Trophoblast cell (in vitro differentiated cells and primary cell): Measurements from ENCODE around the gene GPRIN1.

Source experiments
- DNase-seq, 2 donors: peaks; one replicate each; pipeline ENCODE4 v3.0.0-alpha.2; 2016
- H2AFZ ChIP-seq: 2 replicates; pipeline ENCODE4 v1.6.1; 2013; ENCODE audit warnings: low read length, moderate library complexity, mild to moderate bottlenecking; ENCODE audit not compliant: insufficient read depth, poor library complexity
- H2AK5ac ChIP-seq: 2 replicates; pipeline ENCODE4 v1.6.1; 2013; ENCODE audit warnings: mild to moderate bottlenecking, low read length
- H2BK120ac ChIP-seq: 2 replicates; pipeline ENCODE4 v1.6.1; 2013; ENCODE audit warnings: low read length, mild to moderate bottlenecking, moderate library complexity; ENCODE audit not compliant: insufficient read depth, poor library complexity
- H2BK12ac ChIP-seq: 2 replicates; pipeline ENCODE4 v1.6.1; 2013; ENCODE audit warnings: mild to moderate bottlenecking, low read length, moderate library complexity
- H2BK5ac ChIP-seq: 2 replicates; pipeline ENCODE4 v1.6.1; 2013; ENCODE audit warnings: low read length, low read depth, moderate library complexity, mild to moderate bottlenecking; ENCODE audit not compliant: poor library complexity
- H3K14ac ChIP-seq: 2 replicates; pipeline ENCODE4 v1.6.1; 2013; ENCODE audit warnings: mild to moderate bottlenecking, low read length
- H3K18ac ChIP-seq: 2 replicates; pipeline ENCODE4 v1.6.1; 2013; ENCODE audit warnings: mild to moderate bottlenecking, low read length
- H3K23ac ChIP-seq: 2 replicates; pipeline ENCODE4 v1.6.1; 2013; ENCODE audit warnings: low read length
- H3K27ac ChIP-seq: 2 replicates; pipeline ENCODE4 v1.5.1; 2013; ENCODE audit warnings: low read depth, mild to moderate bottlenecking, inconsistent platforms, low read length, moderate library complexity
- H3K27me3 ChIP-seq: 2 replicates; pipeline ENCODE4 v1.6.1; 2013; ENCODE audit warnings: inconsistent platforms, mild to moderate bottlenecking, low read length, moderate library complexity; ENCODE audit not compliant: insufficient read depth
- H3K36me3 ChIP-seq, 2 experiments: 1 replicate in 1 of 2; 2 replicates in 1 of 2; pipeline ENCODE4 v1.6.1; 2013; ENCODE audit warnings: low read length in 2 of 2, mild to moderate bottlenecking in 2 of 2, moderate library complexity in 1 of 2; ENCODE audit not compliant: insufficient read depth in 2 of 2, control insufficient read depth in 1 of 2
- H3K4ac ChIP-seq: 2 replicates; pipeline ENCODE4 v1.6.1; 2013; ENCODE audit warnings: low read depth, mild to moderate bottlenecking, low read length, moderate library complexity
- H3K4me1 ChIP-seq, 2 experiments: 1 replicate in 1 of 2; 2 replicates in 1 of 2; pipeline ENCODE4 v1.6.1; 2013; ENCODE audit warnings: low read length in 2 of 2, mild to moderate bottlenecking in 2 of 2, moderate library complexity in 1 of 2; ENCODE audit not compliant: insufficient read depth in 2 of 2, control insufficient read depth in 1 of 2
- H3K4me2 ChIP-seq: 2 replicates; pipeline ENCODE4 v1.6.1; 2013; ENCODE audit warnings: inconsistent platforms, mild to moderate bottlenecking, low read length, moderate library complexity
- H3K4me3 ChIP-seq: 2 replicates; pipeline ENCODE4 v1.5.1; 2013; ENCODE audit warnings: mild to moderate bottlenecking, low read depth, low read length, inconsistent platforms
- H3K79me1 ChIP-seq: one replicate; pipeline ENCODE4 v1.6.1; 2013; ENCODE audit warnings: low read length
- H3K79me2 ChIP-seq: 2 replicates; pipeline ENCODE4 v1.6.1; 2013; ENCODE audit warnings: low read length, mild to moderate bottlenecking; ENCODE audit not compliant: control insufficient read depth, insufficient read depth, poor library complexity
- H3K9ac ChIP-seq: 2 replicates; pipeline ENCODE4 v1.6.1; 2013; ENCODE audit warnings: mild to moderate bottlenecking, low read length
- H3K9me3 ChIP-seq: 2 replicates; pipeline ENCODE4 v1.6.1; 2013; ENCODE audit warnings: low read depth, mild to moderate bottlenecking, control low read depth, inconsistent platforms, low read length; ENCODE audit not compliant: insufficient read depth
- H4K12ac ChIP-seq: 2 replicates; pipeline ENCODE4 v1.6.1; 2013; ENCODE audit warnings: low read depth, mild to moderate bottlenecking, low read length, moderate library complexity
- H4K8ac ChIP-seq: 2 replicates; pipeline ENCODE4 v1.6.1; 2013; ENCODE audit warnings: low read depth, mild to moderate bottlenecking, low read length, moderate library complexity
- H4K91ac ChIP-seq: one replicate; pipeline ENCODE4 v1.6.1; 2013; ENCODE audit warnings: low read depth, mild to moderate bottlenecking, low read length, moderate library complexity
- WGBS: extraction: QIAGEN DNeasy Blood & Tissue Kit; methylation state at CpG from one replicate; pipeline ENCODE4 v1.1.7; 2013; ENCODE audit warnings: missing lambda C conversion rate; ENCODE audit not compliant: insufficient read length, insufficient coverage; ENCODE audit errors: extremely low coverage; 5-methylcytosine and 5-hydroxymethylcytosine counted together

The GPRIN1 gene

GRCh38 chr5:176656467-176656990 is 46.6 kb upstream of the GPRIN1 start:
- no peak overlapping the region for H2BK12ac ChIP-seq
- no peak overlapping the region for H3K4me3 ChIP-seq
- no peaks in the 10 kb centered on the region for H3K27me3 ChIP-seq
- H3K23ac ChIP-seq, result no peak overlapping the region
- H2AK5ac ChIP-seq, result no peak overlapping the region
- H3K79me1 ChIP-seq, result no peaks in the 10 kb centered on the region
- H3K18ac ChIP-seq, result no peak overlapping the region
- no peak overlapping the region for H4K91ac ChIP-seq
- H3K4me1 ChIP-seq, result no peaks in the 10 kb centered on the region
- no CpG with 5 or more reads among the region's 13 CpGs for WGBS
- H3K36me3 ChIP-seq, result peaks cover 5 to 19% of the 10 kb centered on the region in 2 experiments
- H3K9ac ChIP-seq, result no peak overlapping the region
- H4K8ac ChIP-seq, result no peak overlapping the region
- no peak for DNase-seq
- H3K4ac ChIP-seq, result no peak overlapping the region
- H2BK5ac ChIP-seq, result no peak overlapping the region
- no peak overlapping the region for H4K12ac ChIP-seq
- H3K14ac ChIP-seq, result no peak overlapping the region
- no peaks in the 10 kb centered on the region for H3K9me3 ChIP-seq
- no peak overlapping the region for H3K4me2 ChIP-seq
- H2AFZ ChIP-seq, result no peak overlapping the region
- no peak overlapping the region for H3K27ac ChIP-seq
- no peak overlapping the region for H2BK120ac ChIP-seq
- no peaks in the 10 kb centered on the region for H3K79me2 ChIP-seq

GRCh38 chr5:176654856-176655255 is 44.9 kb upstream of the GPRIN1 start:
- no peak overlapping the region for H3K4ac ChIP-seq
- no peaks in the 10 kb centered on the region for H3K27me3 ChIP-seq
- no peak overlapping the region for H2BK5ac ChIP-seq
- no peak overlapping the region for H3K18ac ChIP-seq
- no peak overlapping the region for H4K91ac ChIP-seq
- H3K79me2 ChIP-seq, result no peaks in the 10 kb centered on the region
- DNase-seq, result no peak
- no peak overlapping the region for H2AK5ac ChIP-seq
- no CpG with 5 or more reads among the region's 14 CpGs for WGBS
- H3K27ac ChIP-seq, result no peak overlapping the region
- no peak overlapping the region for H3K14ac ChIP-seq
- no peak overlapping the region for H3K4me2 ChIP-seq
- no peaks in the 10 kb centered on the region for H3K79me1 ChIP-seq
- H2AFZ ChIP-seq, result no peak overlapping the region
- no peak overlapping the region for H2BK120ac ChIP-seq
- no peak overlapping the region for H3K23ac ChIP-seq
- peaks cover 5 to 19% of the 10 kb centered on the region in 2 experiments for H3K36me3 ChIP-seq
- no peak overlapping the region for H3K4me3 ChIP-seq
- H3K9me3 ChIP-seq, result no peaks in the 10 kb centered on the region
- H3K9ac ChIP-seq, result no peak overlapping the region
- no peak overlapping the region for H4K8ac ChIP-seq
- no peak overlapping the region for H2BK12ac ChIP-seq
- no peaks in the 10 kb centered on the region for H3K4me1 ChIP-seq
- H4K12ac ChIP-seq, result no peak overlapping the region

GRCh38 chr5:176653401-176654385 is 43.7 kb upstream of the GPRIN1 start:
- H3K4me1 ChIP-seq, result no peaks in the 10 kb centered on the region
- no peak overlapping the region for H4K91ac ChIP-seq
- no peak overlapping the region for H4K8ac ChIP-seq
- H3K23ac ChIP-seq, result no peak overlapping the region
- no peak overlapping the region for H2AK5ac ChIP-seq
- no peaks in the 10 kb centered on the region for H3K9me3 ChIP-seq
- H3K4me2 ChIP-seq, result no peak overlapping the region
- H3K9ac ChIP-seq, result no peak overlapping the region
- no peaks in the 10 kb centered on the region for H3K79me2 ChIP-seq
- H3K18ac ChIP-seq, result no peak overlapping the region
- no peaks in the 10 kb centered on the region for H3K27me3 ChIP-seq
- no peak overlapping the region for H2BK12ac ChIP-seq
- no peak overlapping the region for H3K27ac ChIP-seq
- H3K4ac ChIP-seq, result no peak overlapping the region
- H2AFZ ChIP-seq, result no peak overlapping the region
- no peak for DNase-seq
- H2BK120ac ChIP-seq, result no peak overlapping the region
- no peak overlapping the region for H3K4me3 ChIP-seq
- peaks cover 5 to 19% of the 10 kb centered on the region in 2 experiments for H3K36me3 ChIP-seq
- WGBS, result no CpG with 5 or more reads among the region's 18 CpGs
- no peaks in the 10 kb centered on the region for H3K79me1 ChIP-seq
- no peak overlapping the region for H3K14ac ChIP-seq
- H4K12ac ChIP-seq, result no peak overlapping the region
- no peak overlapping the region for H2BK5ac ChIP-seq

GRCh38 chr5:176652136-176652535 is 42.2 kb upstream of the GPRIN1 start:
- Histone ChIP-seq H3K27ac (no peak overlapping the region), H3K79me2 (peaks cover 6% of the 10 kb centered on the region), H2BK120ac (no peak overlapping the region), H4K91ac (no peak overlapping the region), H3K9ac (no peak overlapping the region), H3K4me3 (no peak overlapping the region), H3K4me2 (no peak overlapping the region), H2BK12ac (no peak overlapping the region), H3K18ac (no peak overlapping the region), H2AK5ac (no peak overlapping the region), H3K14ac (no peak overlapping the region), H3K23ac (no peak overlapping the region), H3K4ac (no peak overlapping the region), H2AFZ (no peak overlapping the region), H4K12ac (no peak overlapping the region), H3K4me1 (peaks cover 7 to 8% of the 10 kb centered on the region in 2 experiments), H2BK5ac (no peak overlapping the region), H3K79me1 (peaks cover 6% of the 10 kb centered on the region), H3K27me3 (no peaks in the 10 kb centered on the region), H4K8ac (no peak overlapping the region), H3K36me3 (peaks cover 5 to 18% of the 10 kb centered on the region in 2 experiments), H3K9me3 (no peaks in the 10 kb centered on the region)
- no CpG with 5 or more reads among the region's 8 CpGs for WGBS
- no peak for DNase-seq
